ENCODE measurements around the gene ADAMTS12.

GRCh38 chr5:33530183-33531036 lies 361.4 kb downstream of the ADAMTS12 start:
- no peak for TF ChIP-seq CTCF (IDR thresholded peaks at IDR 0.05)
- no peak for TF ChIP-seq POLR2A (IDR thresholded peaks at IDR 0.05)
